Gastroesophageal sphincter (tissue), 4 donors: ENCODE data around the gene TAS1R3. TPM values are rescaled to one million over a fixed set of nuclear protein-coding genes. Genes with fewer than 3 reads are reported as not detected.

ENCODE experiments used
- ATAC-seq: fragments of 150-250 bp; one replicate; pipeline ENCODE4 v1.9.1; 2016; ENCODE audit warnings: mild to moderate bottlenecking, moderate library complexity
- H3K27ac ChIP-seq, 4 donors: fragments of 200-600 bp; sonication (generic) in 3 of 4; 1 replicate in 3 of 4; 2 replicates in 1 of 4; pipeline ENCODE4 v1.5.1; 2016 to 2019
- H3K27me3 ChIP-seq: fragments of 200-600 bp; sonication (generic); one replicate; pipeline ENCODE4 v1.5.1; 2019
- H3K36me3 ChIP-seq, 2 donors: fragments of 200-600 bp; sonication (generic); one replicate each; pipeline ENCODE4 v1.5.1; 2019; ENCODE audit warnings: control low read depth in 1 of 2
- H3K4me1 ChIP-seq, 3 donors: fragments of 200-600 bp; sonication (generic); 1 replicate in 2 of 3; 2 replicates in 1 of 3; pipeline ENCODE4 v1.5.1; 2016 to 2019; ENCODE audit warnings: control low read depth in 2 of 3
- H3K4me3 ChIP-seq, 2 donors: fragments of 200-600 bp; sonication (generic); one replicate each; pipeline ENCODE4 v1.5.1; 2019; ENCODE audit warnings: mild to moderate bottlenecking in 1 of 2, moderate library complexity in 1 of 2
- H3K9me3 ChIP-seq, 3 donors: fragments of 200-600 bp; sonication (generic); one replicate each; pipeline ENCODE4 v1.5.1; 2017 to 2019; ENCODE audit warnings: control low read depth in 2 of 3
- CTCF ChIP-seq, 4 experiments: fragments of 200-600 bp in 2 of 4; fragments of 450-650 bp in 2 of 4; sonication (generic) in 1 of 4; IDR thresholded peaks; one replicate each; pipeline ENCODE4 v1.5.1; 2017 to 2019; ENCODE audit warnings: antibody characterized with exemption in 4 of 4, mild to moderate bottlenecking in 2 of 4, moderate library complexity in 2 of 4
- EP300 ChIP-seq: sonication (generic); formaldehyde crosslinking; IDR thresholded peaks from one replicate; pipeline ENCODE4 v1.6.1; 2017; ENCODE audit warnings: antibody characterized with exemption, mild to moderate bottlenecking
- POLR2A ChIP-seq, 2 donors: fragments of 450-650 bp; IDR thresholded peaks; one replicate each; pipeline ENCODE4 v1.6.1; 2017; ENCODE audit warnings: antibody characterized with exemption in 2 of 2, mild to moderate bottlenecking in 2 of 2, moderate library complexity in 1 of 2
- POLR2AphosphoS5 ChIP-seq: sonication (generic); formaldehyde crosslinking; IDR thresholded peaks from one replicate; pipeline ENCODE4 v1.6.1; 2017; ENCODE audit warnings: antibody characterized with exemption
- WGBS, 2 donors: methylation state at CpG; one replicate each; pipeline ENCODE4 v1.1.5; 2018; ENCODE audit warnings: low coverage in 1 of 2; 5-methylcytosine and 5-hydroxymethylcytosine counted together
- total RNA-seq, 4 donors: library from RNA; depleted of rRNA; stranded (reverse); fragments of >200 nt; gene quantifications; one replicate each; pipeline ENCODE4 v1.1.0, GENCODE V29; 2016

The TAS1R3 gene
- total RNA-seq, 4 donors from 2014 or later = 0.12 to 0.54 (median 0.40) TPM; not detected in 1

DNA sequence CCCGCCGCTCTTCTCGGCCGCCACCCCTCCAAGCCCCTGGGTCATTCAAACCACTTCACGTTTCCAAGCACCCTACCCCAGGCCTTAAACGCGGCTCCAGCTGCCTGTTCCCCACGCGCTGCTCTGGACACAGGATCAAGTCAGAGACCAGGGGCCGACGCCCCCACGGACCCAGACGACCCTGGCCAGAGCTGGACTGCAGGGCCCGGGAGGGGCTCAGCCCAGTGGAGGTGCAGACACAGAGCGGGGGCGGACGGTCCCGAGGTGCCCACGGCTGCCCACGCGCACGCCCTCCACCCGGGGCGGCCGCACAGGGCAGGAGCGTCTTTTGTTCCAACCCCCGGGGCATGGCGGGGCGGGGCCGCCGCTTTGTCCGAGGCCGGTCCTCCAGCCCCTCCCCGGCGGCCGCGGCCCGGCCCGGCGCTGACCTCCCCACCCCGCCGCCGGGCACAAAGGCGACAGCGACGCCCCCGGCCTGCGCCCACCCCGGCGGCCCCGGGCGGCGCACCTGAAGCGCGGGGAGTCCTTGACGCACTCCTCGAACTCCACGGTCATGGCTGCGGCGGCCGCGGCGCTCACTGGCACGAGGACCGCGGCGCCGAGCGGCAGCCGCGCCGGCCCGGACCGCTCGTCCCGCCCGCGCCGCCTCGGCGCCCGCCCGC is 23.7 kb upstream of the TAS1R3 start:
- TF ChIP-seq EP300 = no peak
- peak; percentile 43 to 52 for TF ChIP-seq POLR2A (IDR thresholded peaks at IDR 0.05)
- peaks cover 0 to 27% of the 10 kb centered on the region in 2 donors for H3K36me3 ChIP-seq
- peak overlapping the region; percentile 64 to 95 for H3K4me3 ChIP-seq
- no peak for ATAC-seq
- peaks cover 2 to 71% (median 42%) of the 10 kb centered on the region in 3 donors for H3K4me1 ChIP-seq
- H3K27ac ChIP-seq = peak overlapping the region; percentile 47 to 97 (median 94)
- H3K9me3 ChIP-seq = no peaks in the 10 kb centered on the region
- H3K27me3 ChIP-seq = no peaks in the 10 kb centered on the region
- no CpG with 5 or more reads among the region's 83 CpGs for WGBS, 2 donors

- H3K27me3 ChIP-seq = no peaks in the 10 kb centered on the region
- WGBS, 2 donors = no CpG with 5 or more reads among the region's 131 CpGs
- TF ChIP-seq POLR2AphosphoS5 = peak; percentile 68
- TF ChIP-seq CTCF (IDR thresholded peaks at IDR 0.05) = peak in 2 of 4 experiments; percentile 33 to 41
- TF ChIP-seq EP300 = no peak
- TF ChIP-seq POLR2A (IDR thresholded peaks at IDR 0.05) = peak in 1 of 2 donors; percentile 32
- peak within 1 kb of the TSS; percentile 93 to 97 (median 95) for H3K27ac ChIP-seq
- H3K36me3 ChIP-seq = peaks cover 0 to 35% of the 10 kb centered on the region in 2 donors
- H3K4me3 ChIP-seq = peak within 1 kb of the TSS; percentile 92 to 95
- H3K9me3 ChIP-seq = no peaks in the 10 kb centered on the region
- peaks cover 2 to 67% (median 42%) of the 10 kb centered on the region in 3 donors for H3K4me1 ChIP-seq
- peak; percentile 73 for ATAC-seq
Measured at GRCh38 chr1:1307923-1308755, 22.9 kb upstream of the TAS1R3 start, which contains the start of the genes ACAP3 and PUSL1. ACAP3 (minus strand) TSS chr1:1307930; CDS start chr1:1307815, 115 bp downstream. PUSL1 (plus strand) TSS chr1:1308597; CDS start chr1:1308644, 47 bp downstream.

- peak overlapping the region; percentile 93 to 97 (median 95) for H3K27ac ChIP-seq
- WGBS, 2 donors = no CpG with 5 or more reads among the region's 66 CpGs
- H3K27me3 ChIP-seq = no peaks in the 10 kb centered on the region
- TF ChIP-seq EP300 (no peak), POLR2AphosphoS5 (no peak), POLR2A (IDR thresholded peaks at IDR 0.05) (no peak), CTCF (IDR thresholded peaks at IDR 0.05) (no peak)
- H3K4me1 ChIP-seq = peaks cover 2 to 61% (median 38%) of the 10 kb centered on the region in 3 donors
- H3K9me3 ChIP-seq = no peaks in the 10 kb centered on the region
- H3K36me3 ChIP-seq = peaks cover 0 to 41% of the 10 kb centered on the region in 2 donors
- ATAC-seq = no peak
- peak overlapping the region; percentile 92 to 95 for H3K4me3 ChIP-seq
Measured at GRCh38 chr1:1308756-1309250, 22.3 kb upstream of the TAS1R3 start.

GRCh38 chr1:1309251-1310108 is 21.6 kb upstream of the TAS1R3 start:
- Histone ChIP-seq H3K27me3 (no peaks in the 10 kb centered on the region), H3K4me3 (peak overlapping the region; percentile 92 to 95), H3K27ac (peak overlapping the region; percentile 93 to 97 (median 95)), H3K9me3 (no peaks in the 10 kb centered on the region), H3K36me3 (peaks cover 0 to 48% of the 10 kb centered on the region in 2 donors), H3K4me1 (peaks cover 2 to 54% (median 31%) of the 10 kb centered on the region in 3 donors)
- no peak for ATAC-seq
- 0 to 57% methylated on average over 1 to 12 of the region's 57 CpGs for WGBS, 2 donors
- no peak for TF ChIP-seq EP300
- no peak for TF ChIP-seq POLR2AphosphoS5
- no peak for TF ChIP-seq POLR2A (IDR thresholded peaks at IDR 0.05)
- no peak for TF ChIP-seq CTCF (IDR thresholded peaks at IDR 0.05)
